BE2C (cell line): ENCODE data around the gene RALGPS1.

Experiments used
- DNase-seq: peaks from one replicate; pipeline ENCODE4 v3.0.0-alpha.2; 2020
- H3K27me3 ChIP-seq: fragments of 250-450 bp; sonication (Bioruptor Pico); 2 replicates; pipeline ENCODE4 v1.5.1; 2020; ENCODE audit warnings: mild to moderate bottlenecking
- H3K36me3 ChIP-seq: fragments of 250-450 bp; sonication (Bioruptor Pico); 2 replicates; pipeline ENCODE4 v1.5.1; 2020; ENCODE audit warnings: mild to moderate bottlenecking
- H3K4me1 ChIP-seq: fragments of 250-450 bp; sonication (Bioruptor Pico); 2 replicates; pipeline ENCODE4 v1.5.1; 2020
- H3K4me3 ChIP-seq: 2 replicates; pipeline ENCODE4 v1.5.1; 2011; ENCODE audit warnings: low read depth, low read length
- H3K9me3 ChIP-seq: fragments of 250-450 bp; sonication (Bioruptor Pico); 2 replicates; pipeline ENCODE4 v1.5.1; 2020
- CTCF ChIP-seq: IDR thresholded peaks from 2 replicates; pipeline ENCODE4 v1.5.1; 2012; ENCODE audit warnings: mild to moderate bottlenecking, low read depth, low read length

Gene RALGPS1

GRCh38 chr9:127185931-127186781 is 271.6 kb downstream of the RALGPS1 start:
- no peak for TF ChIP-seq CTCF
- H3K4me1 ChIP-seq: no peaks in the 10 kb centered on the region

GRCh38 chr9:127186806-127187205 is 272.2 kb downstream of the RALGPS1 start:
- Histone ChIP-seq H3K4me3 (no peak overlapping the region), H3K27me3 (no peaks in the 10 kb centered on the region), H3K9me3 (no peaks in the 10 kb centered on the region), H3K4me1 (no peaks in the 10 kb centered on the region), H3K36me3 (no peaks in the 10 kb centered on the region)
- no peak for TF ChIP-seq CTCF
- DNase-seq: no peak

More at GRCh38 chr9:127185931-127186781, 271.6 kb downstream of the RALGPS1 start:
- DNase-seq: no peak
- H3K4me3 ChIP-seq: no peak overlapping the region
- H3K36me3 ChIP-seq: no peaks in the 10 kb centered on the region
- H3K27me3 ChIP-seq: no peaks in the 10 kb centered on the region
- no peaks in the 10 kb centered on the region for H3K9me3 ChIP-seq

- Histone ChIP-seq H3K9me3 (no peaks in the 10 kb centered on the region), H3K36me3 (no peaks in the 10 kb centered on the region), H3K4me3 (no peak overlapping the region), H3K27me3 (no peaks in the 10 kb centered on the region), H3K4me1 (no peaks in the 10 kb centered on the region)
- no peak for DNase-seq
- TF ChIP-seq CTCF: no peak
These were observed 272.8 kb downstream of the RALGPS1 start for GRCh38 chr9:127187231-127187956.

GRCh38 chr9:127188396-127188795 is 273.8 kb downstream of the RALGPS1 start:
- Histone ChIP-seq H3K36me3 (no peaks in the 10 kb centered on the region), H3K27me3 (no peaks in the 10 kb centered on the region), H3K4me1 (no peaks in the 10 kb centered on the region), H3K9me3 (no peaks in the 10 kb centered on the region), H3K4me3 (no peak overlapping the region)
- TF ChIP-seq CTCF: no peak
- DNase-seq: no peak

GRCh38 chr9:127189628-127190027 is 275.0 kb downstream of the RALGPS1 start:
- H3K4me1 ChIP-seq: no peaks in the 10 kb centered on the region
- TF ChIP-seq CTCF: no peak
- no peaks in the 10 kb centered on the region for H3K36me3 ChIP-seq
- H3K9me3 ChIP-seq: no peaks in the 10 kb centered on the region
- H3K4me3 ChIP-seq: no peak overlapping the region
- no peak for DNase-seq
- no peaks in the 10 kb centered on the region for H3K27me3 ChIP-seq

GRCh38 chr9:127192744-127193143 is 278.2 kb downstream of the RALGPS1 start:
- TF ChIP-seq CTCF: no peak
- H3K36me3 ChIP-seq: no peaks in the 10 kb centered on the region
- no peaks in the 10 kb centered on the region; the same call in 1 of the 2 replicates for H3K4me1 ChIP-seq
- H3K4me3 ChIP-seq: no peak overlapping the region
- no peaks in the 10 kb centered on the region for H3K9me3 ChIP-seq
- no peaks in the 10 kb centered on the region for H3K27me3 ChIP-seq
- DNase-seq: no peak
